ENCODE data around the gene PRKX.
"Not testable (repeated sequence)": the region's sequence is repeated elsewhere in the genome, so short reads cannot be mapped to it uniquely, and the experiment has no call there.

Gene PRKX

GRCh38 chrX:3711331-3711917 lies 2.0 kb downstream of the PRKX start:
- no peak for DNase-seq (ENCODE audit: low read depth)

DNA sequence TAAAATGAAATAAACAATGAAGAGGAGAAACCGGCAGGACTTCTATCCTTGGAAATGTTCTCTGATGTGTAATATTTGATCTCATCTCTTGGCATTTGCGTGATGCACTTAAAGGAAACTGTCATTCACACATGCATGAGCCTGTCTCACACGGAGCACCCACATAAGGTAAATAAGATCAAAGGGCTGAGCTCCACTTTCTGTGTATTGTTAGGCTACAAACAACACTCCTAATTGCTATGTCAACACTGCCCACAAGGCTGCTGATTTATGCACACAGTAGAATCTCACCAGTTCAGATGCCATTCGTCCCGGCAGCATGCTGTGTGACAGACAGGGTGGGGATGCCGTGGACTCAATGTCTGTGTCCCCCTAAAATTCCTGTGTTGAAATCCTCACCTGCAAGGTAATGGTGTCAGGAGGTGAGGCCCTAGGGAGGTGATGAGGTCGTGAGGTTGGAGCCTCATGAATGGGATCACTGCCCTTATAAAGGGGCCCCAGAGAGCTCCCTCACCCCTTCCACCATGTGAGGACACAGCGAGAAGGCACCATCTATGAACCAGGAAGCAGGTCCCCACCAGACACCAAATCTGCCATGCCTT lies 5.7 kb downstream of the PRKX start:
- not testable (repeated sequence) for DNase-seq (ENCODE audit: low read depth)

DNA sequence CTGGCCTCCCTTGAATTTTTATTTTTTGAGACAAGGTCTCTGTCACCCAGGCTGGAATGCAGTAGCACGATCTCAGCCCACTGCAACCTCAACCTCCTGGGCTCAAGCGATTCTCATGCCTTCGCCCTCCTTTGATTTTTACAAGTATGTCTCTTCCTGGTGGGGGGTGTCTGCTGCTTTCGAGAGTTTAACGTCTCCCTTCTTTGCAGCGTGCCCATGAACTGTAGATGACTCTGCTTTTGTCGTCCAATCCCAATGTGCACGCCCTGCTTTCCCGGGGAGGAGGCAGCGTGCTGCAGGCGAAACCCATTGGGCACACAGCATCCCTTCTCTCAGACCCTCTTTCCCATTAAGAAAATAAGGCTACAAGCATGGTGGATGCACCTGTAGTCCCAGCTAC lies 7.0 kb downstream of the PRKX start:
- DNase-seq (ENCODE audit: low read depth): no peak

DNA sequence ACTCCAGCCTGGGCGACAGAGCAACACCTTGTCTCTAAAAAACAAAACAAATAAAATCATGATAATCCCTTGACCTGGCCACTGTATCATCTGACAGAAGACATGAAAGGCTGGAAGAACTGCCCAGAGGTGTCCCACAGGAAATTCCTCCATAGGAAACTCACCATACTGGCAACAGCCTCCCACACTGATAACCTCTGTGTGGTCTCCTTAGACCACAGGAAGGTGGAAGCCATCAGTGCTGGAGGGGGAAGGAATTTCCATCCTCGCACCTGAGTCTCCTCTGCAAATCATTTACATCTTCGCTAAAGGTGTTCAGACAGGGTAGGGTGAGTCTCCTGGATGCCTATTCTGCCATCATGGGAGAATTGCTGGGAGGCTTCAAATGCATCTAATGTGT lies 10.2 kb downstream of the PRKX start:
- not testable (repeated sequence) for DNase-seq (ENCODE audit: low read depth)

DNA sequence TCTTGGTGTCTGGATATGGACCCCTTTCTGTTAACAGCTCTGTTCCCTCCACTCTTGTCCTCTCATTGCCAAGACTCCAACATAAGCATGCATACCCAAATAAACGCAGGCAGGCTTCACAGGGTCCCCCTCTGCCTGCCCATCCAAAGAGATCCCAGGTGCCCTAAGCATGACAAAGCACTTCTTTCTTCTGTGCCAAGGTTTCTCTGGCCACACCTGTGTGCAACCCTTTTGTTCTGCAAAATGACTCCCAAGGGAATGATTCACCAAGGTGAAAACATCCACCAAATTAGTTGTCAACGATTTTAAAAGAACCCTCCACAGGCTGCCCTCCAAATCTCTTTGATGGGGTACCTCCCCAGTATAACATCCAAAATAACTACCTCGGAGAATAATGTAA lies 11.4 kb downstream of the PRKX start:
- DNase-seq (ENCODE audit: low read depth): not testable (repeated sequence)

DNA sequence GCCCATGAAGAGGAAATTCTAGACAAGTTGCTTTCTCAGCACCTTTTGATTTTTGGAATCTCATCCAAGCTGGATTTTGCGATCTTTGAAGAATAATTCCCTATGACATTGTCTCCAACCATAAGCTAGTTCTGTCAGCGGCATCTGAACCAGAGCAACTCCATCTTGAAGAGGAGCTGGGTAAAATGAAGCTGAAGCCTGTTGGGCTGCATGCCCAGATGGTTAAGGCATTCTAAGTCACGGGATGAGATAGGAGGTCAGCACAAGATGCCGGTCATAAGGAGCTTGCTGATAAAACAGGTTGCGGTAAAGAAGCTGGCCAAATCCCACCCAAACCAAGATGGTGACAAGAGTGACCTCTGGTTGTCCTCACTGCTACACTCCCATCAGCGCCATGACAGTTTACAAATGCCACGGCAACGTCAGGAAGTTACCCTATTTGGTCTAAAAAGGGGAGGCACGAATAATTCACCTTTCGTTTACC lies 12.0 kb downstream of the PRKX start:
- DNase-seq (ENCODE audit: low read depth): not testable (repeated sequence)

- DNase-seq (ENCODE audit: low read depth): no peak
Observed at GRCh38 chrX:3699821-3700381, 13.5 kb downstream of the PRKX start.

- DNase-seq (ENCODE audit: low read depth): no peak
Observed at GRCh38 chrX:3697701-3698279, 15.7 kb downstream of the PRKX start.

- DNase-seq (ENCODE audit: low read depth): no peak
Observed at GRCh38 chrX:3697220-3697684, 16.2 kb downstream of the PRKX start.

DNA sequence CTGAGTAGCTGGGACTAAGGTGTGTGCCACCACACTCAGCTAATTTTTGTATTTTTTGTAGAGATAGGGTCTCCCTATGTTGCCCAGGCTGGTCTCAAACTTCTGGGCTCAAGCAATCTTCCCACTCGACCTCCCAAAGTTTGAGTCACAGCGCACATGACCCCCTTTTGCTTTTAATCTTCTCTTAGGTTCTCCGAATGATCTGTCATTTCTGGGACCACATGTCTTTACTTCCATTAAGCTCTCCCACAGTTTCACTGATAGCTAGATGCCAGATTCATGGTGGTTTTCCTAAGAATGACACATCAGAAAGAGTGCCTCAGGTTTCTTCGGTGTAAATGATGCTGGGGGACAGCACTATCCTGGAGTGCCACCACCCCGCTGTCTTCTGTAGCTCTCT lies 17.9 kb downstream of the PRKX start:
- no peak for DNase-seq (ENCODE audit: low read depth)

DNA sequence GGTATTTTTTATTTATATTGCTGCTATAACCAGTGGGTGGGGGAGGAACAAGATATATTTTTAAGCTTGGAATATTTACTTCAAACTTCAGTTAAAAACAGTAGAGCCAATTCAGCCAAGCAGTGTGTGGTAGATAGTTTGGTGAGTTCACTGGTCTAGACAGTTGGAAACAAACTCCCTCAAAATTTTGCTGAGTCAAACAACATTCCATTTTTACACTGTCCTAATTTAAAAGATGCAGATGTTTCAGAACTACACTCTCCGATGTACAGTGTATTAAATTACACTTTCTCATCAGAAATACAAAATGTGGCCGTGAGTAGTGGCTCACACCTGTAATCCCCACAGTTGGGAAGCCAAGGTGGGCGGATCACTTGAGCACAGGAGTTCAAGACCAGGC lies 23.3 kb downstream of the PRKX start:
- no peak for DNase-seq (ENCODE audit: low read depth)

- DNase-seq (ENCODE audit: low read depth): not testable (repeated sequence)
Observed at GRCh38 chrX:3683236-3683635, 30.2 kb downstream of the PRKX start.

- no peak for DNase-seq (ENCODE audit: low read depth)
Observed at GRCh38 chrX:3680459-3680858, 33.0 kb downstream of the PRKX start.

DNA sequence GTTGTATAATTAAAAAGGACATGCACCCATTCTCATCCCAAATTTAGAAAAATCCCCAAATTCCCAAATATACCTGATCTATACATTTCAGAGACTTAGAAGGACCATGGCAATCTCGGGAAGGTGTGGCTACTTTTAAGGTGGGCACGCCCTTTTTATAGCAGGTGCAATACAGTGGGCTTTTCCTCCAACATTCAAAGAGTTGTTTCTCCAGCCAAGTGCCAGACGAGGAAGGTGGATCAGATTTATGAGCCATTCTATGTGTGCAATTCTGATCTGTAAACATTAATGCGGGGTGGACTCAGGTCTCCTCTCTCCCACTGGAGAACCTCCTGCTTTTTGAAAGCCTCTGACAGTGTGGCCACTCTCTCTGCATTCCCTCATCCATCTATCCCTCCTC lies 33.8 kb downstream of the PRKX start:
- DNase-seq (ENCODE audit: low read depth): no peak

- DNase-seq (ENCODE audit: low read depth): no peak
Observed at GRCh38 chrX:3678328-3678727, 35.1 kb downstream of the PRKX start.

DNA sequence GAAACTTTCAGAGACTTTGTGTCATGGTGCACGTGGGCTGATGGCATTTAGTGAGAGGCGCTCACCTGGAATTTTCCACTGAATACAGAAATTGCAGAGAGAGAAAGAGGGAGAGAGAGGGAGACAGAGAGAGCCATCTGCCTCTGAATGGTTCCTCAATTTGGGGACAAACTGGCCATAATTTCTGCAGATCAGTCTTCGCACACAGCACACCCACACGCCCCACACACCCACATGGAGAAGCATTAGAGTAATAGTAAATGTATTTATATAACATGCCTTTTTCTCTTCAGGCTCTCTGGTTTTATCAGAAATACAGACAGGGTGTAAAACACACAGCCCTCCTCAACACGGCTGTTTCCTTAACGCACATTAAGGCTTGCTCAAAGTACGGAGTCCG lies 38.6 kb downstream of the PRKX start:
- DNase-seq (ENCODE audit: low read depth): no peak

GRCh38 chrX:3669841-3670475 lies 43.5 kb downstream of the PRKX start:
- DNase-seq (ENCODE audit: low read depth): no peak

- DNase-seq (ENCODE audit: low read depth): no peak
Observed at GRCh38 chrX:3666975-3667374, 46.5 kb downstream of the PRKX start.

- DNase-seq (ENCODE audit: low read depth): no peak
Observed at GRCh38 chrX:3664921-3665320, 48.5 kb downstream of the PRKX start.

GRCh38 chrX:3663576-3664250 lies 49.7 kb downstream of the PRKX start:
- not testable (repeated sequence) for DNase-seq (ENCODE audit: low read depth)

DNA sequence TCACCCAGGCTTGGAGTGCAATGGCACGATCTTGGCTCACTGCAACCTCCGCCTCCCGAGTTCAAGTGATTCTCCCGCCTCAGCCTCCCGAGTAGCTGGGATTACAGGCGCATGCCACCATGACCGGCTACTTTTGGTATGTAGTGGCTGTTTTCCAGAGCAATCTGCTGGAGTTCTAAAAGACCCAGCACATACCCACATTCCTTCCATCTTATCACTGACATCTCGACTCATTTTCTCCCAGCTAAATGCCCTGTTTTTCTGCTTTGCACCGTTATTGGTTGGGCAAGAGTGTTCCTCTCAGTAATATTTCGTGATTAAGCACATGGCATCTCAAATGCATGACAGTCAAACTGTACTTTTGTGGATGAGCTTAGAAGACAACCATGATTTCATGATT lies 53.7 kb downstream of the PRKX start:
- no peak for DNase-seq (ENCODE audit: low read depth)

- no peak for DNase-seq (ENCODE audit: low read depth)
Observed at GRCh38 chrX:3655181-3655580, 58.3 kb downstream of the PRKX start.
